GM12865 (cell line): ENCODE measurements around the gene TRIM43B.
"Not testable (repeated sequence)": the region's sequence is repeated elsewhere in the genome, so short reads cannot be mapped to it uniquely, and the experiment has no call there.

Experiments used
- DNase-seq: peaks from one replicate; pipeline ENCODE4 v3.0.0; 2010; ENCODE audit warnings: low read depth
- H3K4me3 ChIP-seq: 2 replicates; pipeline ENCODE4 v1.5.1; 2011; ENCODE audit warnings: mild to moderate bottlenecking, low read depth, low read length, control low read depth
- TF ChIP-seq, protein P1 (sequence below): IDR thresholded peaks from 2 replicates; pipeline ENCODE4 v1.5.1; 2011; ENCODE audit warnings: low read length, control low read depth, low read depth, inconsistent platforms; ENCODE audit not compliant: insufficient read depth; ENCODE audit errors: missing control alignments

Gene TRIM43B

DNA sequence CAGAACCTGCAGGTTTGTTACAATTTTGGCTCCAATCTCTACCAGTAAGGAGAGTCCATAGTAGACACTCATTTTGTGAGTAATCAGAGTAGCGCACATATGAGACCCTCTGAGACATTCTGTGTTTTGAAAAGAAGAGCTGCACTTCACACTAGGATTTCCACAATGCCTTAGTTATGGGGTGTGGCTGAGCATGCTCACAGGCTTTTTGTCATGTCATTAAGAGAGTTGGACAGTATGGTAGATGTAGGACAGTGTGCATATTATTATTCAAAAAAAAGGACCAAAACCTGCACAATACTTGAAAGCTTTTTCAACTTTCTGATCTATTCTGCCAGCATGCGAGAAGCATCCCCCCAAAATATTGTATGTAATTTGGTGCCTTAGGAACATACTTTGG lies 24.9 kb upstream of the TRIM43B start:
- no peak for DNase-seq
- TF ChIP-seq, protein P1, sequence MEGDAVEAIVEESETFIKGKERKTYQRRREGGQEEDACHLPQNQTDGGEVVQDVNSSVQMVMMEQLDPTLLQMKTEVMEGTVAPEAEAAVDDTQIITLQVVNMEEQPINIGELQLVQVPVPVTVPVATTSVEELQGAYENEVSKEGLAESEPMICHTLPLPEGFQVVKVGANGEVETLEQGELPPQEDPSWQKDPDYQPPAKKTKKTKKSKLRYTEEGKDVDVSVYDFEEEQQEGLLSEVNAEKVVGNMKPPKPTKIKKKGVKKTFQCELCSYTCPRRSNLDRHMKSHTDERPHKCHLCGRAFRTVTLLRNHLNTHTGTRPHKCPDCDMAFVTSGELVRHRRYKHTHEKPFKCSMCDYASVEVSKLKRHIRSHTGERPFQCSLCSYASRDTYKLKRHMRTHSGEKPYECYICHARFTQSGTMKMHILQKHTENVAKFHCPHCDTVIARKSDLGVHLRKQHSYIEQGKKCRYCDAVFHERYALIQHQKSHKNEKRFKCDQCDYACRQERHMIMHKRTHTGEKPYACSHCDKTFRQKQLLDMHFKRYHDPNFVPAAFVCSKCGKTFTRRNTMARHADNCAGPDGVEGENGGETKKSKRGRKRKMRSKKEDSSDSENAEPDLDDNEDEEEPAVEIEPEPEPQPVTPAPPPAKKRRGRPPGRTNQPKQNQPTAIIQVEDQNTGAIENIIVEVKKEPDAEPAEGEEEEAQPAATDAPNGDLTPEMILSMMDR = no peak
- H3K4me3 ChIP-seq = no peak overlapping the region

DNA sequence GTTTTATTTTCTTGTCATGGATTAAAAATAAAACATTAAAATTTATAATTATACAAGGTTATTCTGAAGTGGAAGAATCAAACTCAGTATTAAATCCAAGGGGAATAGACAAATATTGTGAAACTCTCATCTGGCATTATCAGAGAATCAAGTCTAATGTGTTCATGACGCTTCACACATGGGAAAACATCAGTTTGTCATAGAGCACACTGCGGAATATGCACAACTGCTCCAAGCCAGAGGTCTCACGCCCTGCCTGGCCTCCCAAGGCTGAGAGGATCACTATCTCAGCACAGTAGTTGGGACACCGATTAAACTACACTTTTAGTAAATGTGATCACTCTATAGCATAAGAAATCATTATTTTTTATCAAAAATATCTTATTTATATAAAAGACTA lies 20.7 kb upstream of the TRIM43B start:
- TF ChIP-seq, protein P1 = no peak
- DNase-seq = no peak
- H3K4me3 ChIP-seq = no peak overlapping the region

DNA sequence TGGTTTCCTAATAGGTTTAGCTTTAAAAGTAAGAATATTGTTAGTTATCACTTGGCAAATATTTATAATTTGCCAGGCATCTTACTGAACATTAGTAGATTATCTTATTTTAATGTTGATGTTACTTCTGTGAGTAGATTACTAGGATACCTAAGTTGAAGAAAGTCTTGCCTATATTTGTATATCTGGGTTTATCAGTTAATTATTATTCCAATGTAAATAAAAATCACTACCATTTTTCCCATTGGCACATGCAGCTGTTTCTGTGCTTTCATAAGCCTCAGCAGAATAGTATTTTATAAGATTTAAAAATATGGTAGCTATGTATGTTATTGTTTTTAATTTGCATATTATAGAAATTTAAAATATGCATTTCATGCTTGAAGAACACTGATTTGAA lies 16.3 kb upstream of the TRIM43B start:
- TF ChIP-seq, protein P1 = no peak
- DNase-seq = no peak
- H3K4me3 ChIP-seq = no peak overlapping the region

DNA sequence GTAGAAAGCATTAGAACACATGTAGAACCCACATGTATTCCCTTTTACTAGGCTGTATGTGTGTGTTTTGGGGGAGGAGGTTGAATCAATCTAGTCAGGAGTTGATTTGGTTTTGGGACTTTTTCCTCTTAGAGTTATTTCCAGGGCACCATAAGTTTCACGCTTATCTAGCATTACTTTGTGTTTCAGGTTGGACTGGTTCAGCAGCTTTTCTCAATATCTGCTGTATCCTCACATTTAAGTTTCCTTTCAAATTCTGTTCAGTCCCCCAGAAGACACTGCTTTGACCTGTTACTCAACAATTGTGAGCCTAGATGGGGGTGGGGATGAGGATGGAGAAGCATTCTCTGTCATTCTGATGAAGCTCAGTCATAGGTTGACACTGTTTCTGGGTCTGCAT lies 7.5 kb upstream of the TRIM43B start:
- DNase-seq, H3K4me3 ChIP-seq: not testable (repeated sequence)

DNA sequence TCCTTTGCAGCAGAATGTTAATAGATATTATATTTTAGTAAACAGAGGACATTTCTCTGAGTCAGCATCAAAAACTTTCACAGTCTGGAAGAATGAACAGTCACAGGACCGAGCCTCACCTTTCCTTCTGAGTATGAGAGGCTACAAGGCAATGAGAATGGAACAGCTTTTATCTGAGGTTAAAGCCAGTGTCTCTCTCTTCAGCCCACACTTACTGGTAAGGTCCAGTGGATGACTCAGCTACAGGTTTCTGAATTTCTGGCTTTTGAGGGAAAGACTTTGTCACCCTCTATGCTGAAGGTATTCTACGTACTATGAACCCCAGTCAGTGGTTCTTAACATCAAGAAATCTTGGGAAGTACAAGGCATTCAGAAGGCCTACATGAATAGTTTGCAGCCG lies 9.5 kb downstream of the TRIM43B start:
- not testable (repeated sequence) for DNase-seq

DNA sequence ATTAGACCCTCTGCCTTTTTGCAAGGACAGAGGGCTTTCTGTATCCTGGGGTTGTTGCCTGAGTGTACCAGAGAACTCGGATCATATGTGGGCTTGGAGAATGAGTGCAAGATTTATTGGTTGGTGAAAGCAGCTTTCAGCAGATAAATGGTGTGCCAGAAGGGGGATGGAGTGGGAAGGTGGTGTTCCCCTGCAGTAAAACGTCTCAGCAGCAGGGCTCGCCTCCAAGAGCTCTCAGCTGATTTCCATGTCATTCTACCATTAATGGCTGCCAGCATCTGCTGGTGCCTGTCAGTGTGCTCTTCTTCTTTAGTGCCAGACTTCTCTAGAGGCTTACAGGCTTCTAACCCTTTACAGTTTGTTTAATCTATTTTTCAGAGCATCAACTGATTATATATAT lies 16.6 kb downstream of the TRIM43B start:
- not testable (repeated sequence) for H3K4me3 ChIP-seq, DNase-seq

More for the DNA sequence above, 9.5 kb downstream of the TRIM43B start:
- H3K4me3 ChIP-seq = not testable (repeated sequence)

DNA sequence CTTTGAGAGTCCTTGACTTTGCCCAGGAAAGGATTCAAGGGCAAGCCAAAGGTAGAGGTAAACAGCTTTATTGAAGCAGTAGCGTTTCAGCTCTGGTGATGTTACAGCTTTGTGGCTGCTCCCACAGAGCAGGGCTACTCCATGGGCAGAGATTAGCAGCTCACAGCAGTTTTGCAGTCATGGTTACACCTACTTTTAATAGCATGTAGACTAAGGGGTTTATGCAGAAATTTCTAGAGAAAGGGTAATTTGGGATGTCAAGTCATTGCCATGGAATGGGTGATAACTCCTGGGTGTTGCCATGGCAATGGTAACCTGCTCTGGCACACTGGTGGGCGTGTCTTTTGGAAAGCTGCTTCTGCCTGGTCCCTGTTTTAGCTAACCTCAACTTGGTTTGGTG lies 18.0 kb downstream of the TRIM43B start:
- not testable (repeated sequence) for H3K4me3 ChIP-seq, DNase-seq

DNA sequence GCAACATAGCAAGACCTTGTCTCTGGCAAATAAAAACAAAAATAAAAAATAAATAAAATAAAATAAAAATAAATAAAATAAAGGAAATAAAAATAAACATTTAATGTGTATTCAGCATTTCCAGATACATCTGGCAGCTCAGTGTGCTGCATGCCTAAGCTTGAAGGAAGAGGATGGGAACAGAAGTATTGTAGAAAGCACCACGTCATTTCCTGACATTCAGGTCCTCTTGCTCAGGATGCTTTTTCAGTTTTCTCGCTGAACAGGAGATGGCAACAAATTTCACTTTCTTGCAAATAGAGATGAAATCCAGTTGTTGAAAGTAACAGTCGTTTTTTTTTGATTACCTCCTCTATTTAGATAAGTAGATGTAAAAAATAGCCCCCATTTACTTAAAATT lies 21.3 kb downstream of the TRIM43B start:
- not testable (repeated sequence) for DNase-seq, H3K4me3 ChIP-seq

DNA sequence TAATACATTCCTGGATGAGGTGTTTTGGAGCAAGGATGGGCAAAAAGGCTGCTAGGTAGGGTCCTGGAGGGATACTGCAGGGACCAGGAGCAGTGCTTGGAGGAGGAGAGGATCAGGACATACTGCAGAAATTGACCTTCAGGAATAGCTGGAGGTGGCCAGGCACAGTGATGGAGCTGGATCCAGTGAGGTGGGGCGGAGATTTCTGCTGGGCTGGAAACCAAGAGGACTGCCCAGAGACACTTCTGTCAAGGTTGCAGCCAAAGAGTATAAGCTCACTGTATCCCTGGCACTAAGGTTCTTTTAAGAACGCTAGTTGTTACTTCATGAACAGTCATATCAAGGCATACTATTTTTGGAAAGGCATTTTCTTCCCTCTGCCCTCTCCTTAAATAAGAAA lies 39.2 kb downstream of the TRIM43B start:
- DNase-seq, H3K4me3 ChIP-seq: not testable (repeated sequence)

DNA sequence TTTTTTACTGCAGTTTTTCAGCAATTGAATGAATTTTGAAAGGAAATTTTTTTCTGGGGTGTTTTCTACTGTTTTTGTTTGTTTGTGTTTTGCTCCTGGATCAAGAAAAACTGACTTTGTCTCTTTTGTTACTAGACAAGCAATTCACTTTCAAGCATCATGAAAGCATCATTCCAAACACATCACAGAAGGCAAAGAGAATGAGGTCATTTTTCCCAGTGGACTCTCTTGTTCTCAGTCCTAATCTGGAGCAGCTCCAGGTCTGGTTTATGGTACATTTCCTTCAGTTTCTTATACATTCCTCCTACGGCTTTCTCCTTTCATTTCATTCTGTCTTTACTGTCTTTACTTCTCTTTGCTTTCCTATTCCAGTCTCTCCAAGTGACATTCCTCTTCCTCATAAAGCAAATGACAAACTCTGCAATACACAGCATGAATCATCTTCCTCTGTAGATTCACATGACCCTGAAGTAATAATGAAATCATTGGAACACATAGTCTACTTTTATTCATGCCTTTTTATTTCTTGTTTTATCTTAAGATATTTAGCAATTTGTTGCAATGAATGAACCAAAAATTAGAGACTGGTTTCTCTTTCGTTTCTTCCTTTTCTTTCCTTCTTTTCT lies 42.0 kb downstream of the TRIM43B start:
- not testable (repeated sequence) for H3K4me3 ChIP-seq, DNase-seq

DNA sequence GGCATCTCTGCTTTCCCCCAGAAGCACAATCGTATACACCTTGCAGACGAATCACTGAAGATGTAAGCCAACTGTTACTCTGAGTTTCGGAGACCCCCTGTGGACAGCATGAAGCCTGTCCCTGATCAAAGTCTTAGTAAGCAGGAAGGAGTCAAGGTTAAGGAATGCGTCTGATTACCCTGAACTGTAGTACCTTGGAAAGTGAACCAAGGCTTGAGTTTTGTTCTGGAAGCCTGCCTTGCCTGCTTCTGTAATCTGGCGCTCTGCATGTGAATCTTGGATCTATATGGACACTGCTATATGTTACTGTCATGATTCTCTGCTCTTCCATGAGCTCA lies 48.7 kb downstream of the TRIM43B start:
- not testable (repeated sequence) for DNase-seq, H3K4me3 ChIP-seq

DNA sequence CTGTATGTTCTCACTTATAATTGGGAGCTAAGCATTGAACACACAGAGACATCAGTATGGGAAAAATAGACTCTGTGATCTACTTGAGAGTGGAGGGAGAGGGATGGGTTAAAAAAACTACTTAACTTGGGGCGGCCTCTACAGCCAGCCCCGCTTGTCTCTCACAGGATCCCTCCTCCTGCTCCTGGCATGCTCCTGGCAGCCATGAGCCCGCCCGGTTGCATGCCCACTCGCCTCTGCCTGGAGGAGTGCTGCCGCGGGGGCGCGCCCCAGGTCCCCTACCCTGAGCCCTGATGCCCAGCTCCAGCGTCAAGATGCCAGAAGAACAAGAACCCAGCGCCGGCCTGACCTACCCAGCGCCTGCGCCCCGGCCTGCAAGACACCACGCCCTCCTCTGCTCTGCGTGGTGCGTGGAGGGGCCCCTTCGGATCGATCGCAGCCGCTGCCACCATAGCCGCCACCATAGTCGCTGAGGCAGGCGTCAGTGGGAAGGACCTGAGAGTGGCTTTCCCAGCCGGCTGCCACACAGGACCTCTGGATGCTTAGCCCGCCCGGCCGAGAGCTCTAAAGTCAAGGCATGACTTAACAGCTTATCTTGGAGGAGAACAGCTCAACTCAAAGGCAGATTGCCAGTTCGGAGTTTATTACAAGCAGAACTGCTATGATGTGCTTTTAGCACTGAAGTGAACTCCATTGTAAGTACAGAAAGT lies 49.2 kb downstream of the TRIM43B start:
- H3K4me3 ChIP-seq, DNase-seq: not testable (repeated sequence)

DNA sequence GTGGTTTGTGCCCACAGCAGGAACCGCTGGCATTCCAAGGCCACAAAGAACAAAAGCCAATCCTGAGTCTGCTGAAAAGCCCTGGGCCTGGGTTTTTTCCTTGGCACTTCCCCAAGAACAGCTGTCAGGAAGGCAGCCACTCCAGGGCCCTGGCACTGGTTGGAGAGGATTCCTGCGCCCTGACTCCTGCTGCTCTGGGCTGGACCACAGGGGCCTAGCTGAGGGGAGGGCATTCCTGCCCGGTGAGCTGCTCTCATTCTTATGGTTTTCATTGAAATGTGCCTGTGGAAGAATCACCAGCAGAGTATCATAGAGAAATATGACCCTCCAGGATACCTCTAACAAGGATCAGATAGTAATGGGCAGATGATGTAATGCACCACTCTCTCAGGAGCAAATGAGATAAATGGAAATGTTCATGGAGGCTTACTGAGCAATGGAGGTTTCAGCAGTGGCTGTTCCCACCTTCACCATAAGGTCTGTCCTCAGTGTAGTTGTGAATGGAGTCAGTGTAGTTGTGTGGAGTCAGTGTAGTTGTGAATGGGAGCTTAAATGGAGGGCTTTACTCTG lies 50.0 kb downstream of the TRIM43B start:
- H3K4me3 ChIP-seq = not testable (repeated sequence)

DNA sequence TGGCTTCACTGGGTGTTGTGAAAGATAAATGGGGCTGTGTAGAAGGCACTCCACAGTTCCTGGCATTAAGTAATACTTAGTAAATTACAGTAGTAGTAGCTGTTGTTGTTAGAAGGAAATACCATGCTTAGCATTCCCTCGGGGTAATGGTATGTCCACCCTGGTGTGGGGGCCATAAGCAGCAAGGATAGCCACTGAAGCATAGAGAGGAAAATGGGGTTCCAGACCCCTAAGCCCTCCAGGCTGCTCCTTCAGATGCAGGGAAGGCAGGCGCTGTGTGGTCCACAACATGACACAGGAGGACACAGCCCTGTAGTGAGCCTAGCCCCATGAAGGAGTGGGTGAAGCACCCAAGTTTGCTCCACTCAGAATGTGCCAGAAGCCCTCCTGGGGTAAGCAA lies 50.6 kb downstream of the TRIM43B start:
- DNase-seq, H3K4me3 ChIP-seq: not testable (repeated sequence)

More for the DNA sequence above, 50.0 kb downstream of the TRIM43B start:
- not testable (repeated sequence) for DNase-seq

DNA sequence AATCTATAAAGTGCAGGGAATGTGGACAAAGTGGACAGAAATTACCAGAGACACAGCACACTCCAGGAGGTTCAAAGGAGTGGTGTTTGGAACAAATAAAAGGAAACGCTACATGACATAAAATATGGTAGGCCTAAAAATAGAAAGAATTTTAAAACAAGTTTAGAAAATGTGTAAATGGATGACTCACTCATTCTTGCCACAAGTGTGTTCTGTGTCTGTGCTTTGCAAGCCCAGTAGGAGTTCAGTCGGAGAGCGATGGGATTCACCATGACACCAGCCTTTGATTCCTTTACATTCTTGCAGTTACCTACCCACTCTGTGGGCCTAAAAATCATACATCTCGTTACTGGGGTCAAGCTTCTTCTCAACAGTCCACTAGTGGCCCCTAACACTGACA lies 51.2 kb downstream of the TRIM43B start:
- DNase-seq, H3K4me3 ChIP-seq: not testable (repeated sequence)
